Choroid plexus epithelial cell (primary cell): ENCODE data around the gene EFNA5.

Experiments
- DNase-seq: peaks from one replicate; pipeline ENCODE4 v3.0.0-alpha.2; 2010; ENCODE audit warnings: low read depth
- H3K4me3 ChIP-seq: 2 replicates; pipeline ENCODE4 v1.5.1; 2011; ENCODE audit warnings: low read depth, mild to moderate bottlenecking, control low read depth, low read length, moderate library complexity
- CTCF ChIP-seq: conservative IDR thresholded peaks from 2 replicates; pipeline ENCODE4 v1.5.1; 2011; ENCODE audit warnings: low read depth, mild to moderate bottlenecking, control low read depth, inconsistent platforms, low read length, moderate library complexity

EFNA5 gene

DNA sequence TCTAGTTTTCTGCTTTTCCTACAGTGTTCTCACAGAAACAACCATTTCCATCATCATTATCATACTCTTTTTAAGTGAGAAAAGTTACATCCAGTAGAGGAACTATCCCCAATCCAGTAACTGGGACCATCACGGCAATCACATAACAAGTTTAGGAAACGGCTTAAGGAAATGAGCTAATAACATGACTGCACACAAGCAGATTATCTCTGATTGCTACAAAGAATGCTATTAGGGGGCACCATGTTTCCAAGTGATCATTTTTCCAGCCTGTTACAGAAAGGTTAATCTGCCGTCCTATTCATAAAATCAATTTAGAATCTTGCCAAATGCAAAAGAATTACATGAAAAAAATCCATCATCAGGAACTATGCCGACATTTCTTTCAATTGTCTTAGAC lies 94.6 kb downstream of the EFNA5 start:
- H3K4me3 ChIP-seq: no peak overlapping the region
- TF ChIP-seq CTCF: no peak
- no peak for DNase-seq

DNA sequence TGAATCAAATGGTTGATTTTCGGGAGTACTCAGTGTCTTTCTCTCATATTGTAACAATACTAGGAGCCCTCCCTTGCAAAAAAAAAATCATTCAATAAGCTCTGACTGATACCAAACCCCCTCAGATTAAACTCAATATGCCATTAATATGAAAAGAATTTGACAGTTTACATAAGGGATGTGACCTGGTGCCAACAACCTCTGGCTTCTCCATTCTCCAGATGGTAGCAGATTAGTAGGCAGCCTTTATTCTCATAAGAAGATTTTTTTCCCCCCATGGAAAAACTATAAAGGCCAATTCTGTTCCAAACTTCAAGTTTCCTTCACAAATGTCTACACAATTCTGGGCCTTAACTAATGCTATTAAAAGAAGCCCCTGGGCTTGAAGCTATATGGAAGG lies 96.5 kb downstream of the EFNA5 start:
- no peak for DNase-seq
- no peak for TF ChIP-seq CTCF
- H3K4me3 ChIP-seq: no peak overlapping the region

DNA sequence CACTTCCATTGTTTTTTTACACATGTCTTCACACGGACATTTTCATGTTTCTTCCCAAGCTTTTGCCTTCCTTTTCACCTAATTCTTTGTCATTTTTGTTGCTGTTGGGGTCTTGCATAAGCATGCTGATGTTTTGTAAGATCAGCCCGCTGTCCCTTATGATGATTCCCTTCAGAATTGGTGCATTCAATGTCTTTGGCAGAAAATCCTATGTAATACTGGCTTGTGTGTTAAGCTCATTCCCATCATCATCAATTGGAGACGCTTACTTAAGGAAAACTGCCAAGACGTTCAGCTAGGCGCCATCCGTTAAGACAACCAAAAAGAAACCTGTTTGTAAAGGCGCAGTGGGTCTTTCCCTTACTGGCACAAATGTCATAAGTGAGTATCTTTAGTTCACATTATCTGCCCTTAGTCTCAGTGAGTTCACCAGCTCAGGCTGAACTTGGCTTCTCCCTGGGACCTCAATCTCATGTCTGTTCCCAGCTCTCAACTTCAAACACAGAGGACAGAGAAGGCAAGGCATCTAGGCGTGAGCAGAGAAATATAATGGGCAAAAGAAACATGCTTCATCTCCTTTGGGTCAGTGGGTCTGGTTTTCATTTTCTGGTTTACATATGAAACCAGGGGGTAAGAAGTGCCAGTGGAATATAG lies 97.9 kb downstream of the EFNA5 start:
- no peak for TF ChIP-seq CTCF
- no peak overlapping the region for H3K4me3 ChIP-seq
- no peak for DNase-seq

GRCh38 chr5:107571621-107572536 lies 98.9 kb downstream of the EFNA5 start:
- TF ChIP-seq CTCF: peak; percentile 92
- DNase-seq: peak; percentile 95
- H3K4me3 ChIP-seq: peak overlapping the region; percentile 52

DNA sequence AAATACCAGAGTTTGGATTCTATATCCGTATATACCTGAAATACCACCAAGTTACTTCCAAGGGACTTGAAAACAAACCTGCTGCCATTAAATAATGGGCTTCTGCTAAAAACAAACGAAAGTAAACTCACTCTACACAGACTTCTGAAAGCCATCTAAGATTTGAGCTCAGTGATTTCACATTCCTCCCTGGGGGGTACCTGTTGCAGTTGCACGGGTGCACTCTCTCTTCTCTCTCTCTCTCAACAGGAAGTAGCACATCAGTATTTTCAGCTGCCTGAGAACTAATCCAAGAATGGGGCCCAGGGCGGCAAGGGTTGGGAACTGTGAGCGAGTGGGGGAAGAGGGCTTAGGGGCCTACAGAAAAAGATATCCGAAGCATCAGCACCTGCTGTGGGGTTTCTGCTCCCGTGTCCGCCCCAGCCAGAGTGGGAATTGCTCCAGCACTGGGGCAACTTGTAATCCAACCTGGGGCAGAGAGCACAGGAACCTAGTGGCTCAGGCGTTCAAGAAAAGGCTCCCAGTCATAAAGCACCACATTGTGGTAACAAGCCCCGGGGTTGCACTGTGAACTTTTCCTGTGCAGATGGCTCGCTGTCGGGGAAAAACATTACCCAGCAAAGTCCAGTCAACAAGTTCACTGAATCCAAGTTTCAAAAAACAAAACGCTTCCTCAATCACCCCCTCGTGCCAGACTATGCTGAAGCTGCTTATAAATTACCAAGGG lies 99.8 kb downstream of the EFNA5 start:
- TF ChIP-seq CTCF: no peak
- DNase-seq: peak; percentile 62
- no peak overlapping the region for H3K4me3 ChIP-seq

- H3K4me3 ChIP-seq: no peak overlapping the region
- DNase-seq: no peak
- no peak for TF ChIP-seq CTCF
Measured at GRCh38 chr5:107570181-107570580, 100.6 kb downstream of the EFNA5 start.
